ENCODE data around the gene VIPR2.
"Not testable (repeated sequence)": the region's sequence is repeated elsewhere in the genome, so short reads cannot be mapped to it uniquely, and the experiment has no call there.

VIPR2 gene

GRCh38 chr7:159104188-159104920 lies 40.3 kb downstream of the VIPR2 start:
- no peak for DNase-seq (ENCODE audit: low spot score)

DNA sequence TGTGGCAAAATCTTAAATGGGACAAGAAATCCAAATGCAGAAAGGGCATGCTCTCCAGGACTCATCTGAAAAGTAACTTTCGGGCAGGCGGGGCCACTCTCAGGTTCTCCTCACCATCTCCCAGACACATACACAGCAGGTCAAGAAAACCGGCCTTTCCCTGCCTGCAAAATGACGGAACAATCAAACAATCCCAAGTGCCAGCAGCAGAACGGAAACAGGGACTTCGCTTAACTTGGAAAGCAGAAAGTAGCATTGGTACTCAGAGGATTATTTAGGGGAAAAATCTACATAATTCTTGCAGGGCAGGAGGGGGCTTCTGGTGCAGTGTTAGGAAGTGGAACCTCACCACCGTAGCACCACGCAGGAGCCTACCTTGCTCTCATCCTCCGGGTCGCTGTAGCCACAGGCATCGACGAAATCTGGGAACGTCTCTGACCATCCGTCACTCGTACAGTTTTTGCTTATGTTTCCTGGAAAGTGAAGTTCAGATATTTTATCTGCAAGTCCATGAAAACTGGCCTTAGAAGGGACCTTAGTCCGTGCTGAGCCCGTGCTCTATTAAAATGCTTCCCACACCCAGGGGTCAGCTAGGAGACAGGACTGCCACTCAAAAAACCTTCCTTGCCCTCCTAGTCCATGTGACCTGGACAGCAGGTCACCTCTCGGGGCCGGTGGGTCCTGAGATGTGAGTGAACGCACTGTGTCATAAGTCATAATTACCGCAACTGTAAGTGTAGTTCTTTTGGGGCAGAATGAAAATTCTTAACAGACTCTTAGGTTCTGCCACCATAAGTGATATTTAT lies 41.1 kb downstream of the VIPR2 start:
- DNase-seq (ENCODE audit: low spot score), result no peak

GRCh38 chr7:159102681-159103381 lies 41.8 kb downstream of the VIPR2 start:
- DNase-seq (ENCODE audit: low spot score), result no peak

DNA sequence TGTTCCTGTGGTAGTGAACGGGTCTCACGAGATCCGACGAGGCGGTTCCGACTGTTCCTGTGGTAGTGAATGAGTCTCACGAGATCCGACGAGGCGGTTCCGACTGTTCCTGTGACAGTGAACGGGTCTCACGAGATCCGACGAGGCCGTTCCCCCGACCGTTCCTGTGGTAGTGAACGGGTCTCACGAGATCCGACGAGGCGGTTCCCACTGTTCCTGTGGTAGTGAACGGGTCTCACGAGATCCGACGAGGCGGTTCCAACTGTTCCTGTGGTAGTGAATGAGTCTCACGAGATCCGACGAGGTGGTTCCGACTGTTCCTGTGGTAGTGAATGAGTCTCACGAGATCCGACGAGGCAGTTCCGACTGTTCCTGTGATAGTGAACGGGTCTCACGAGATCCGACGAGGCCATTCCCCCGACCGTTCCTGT lies 43.0 kb downstream of the VIPR2 start:
- not testable (repeated sequence) for DNase-seq (ENCODE audit: low spot score)

- DNase-seq (ENCODE audit: low spot score), result not testable (repeated sequence)
These were observed 43.6 kb downstream of the VIPR2 start for GRCh38 chr7:159101083-159101395.

DNA sequence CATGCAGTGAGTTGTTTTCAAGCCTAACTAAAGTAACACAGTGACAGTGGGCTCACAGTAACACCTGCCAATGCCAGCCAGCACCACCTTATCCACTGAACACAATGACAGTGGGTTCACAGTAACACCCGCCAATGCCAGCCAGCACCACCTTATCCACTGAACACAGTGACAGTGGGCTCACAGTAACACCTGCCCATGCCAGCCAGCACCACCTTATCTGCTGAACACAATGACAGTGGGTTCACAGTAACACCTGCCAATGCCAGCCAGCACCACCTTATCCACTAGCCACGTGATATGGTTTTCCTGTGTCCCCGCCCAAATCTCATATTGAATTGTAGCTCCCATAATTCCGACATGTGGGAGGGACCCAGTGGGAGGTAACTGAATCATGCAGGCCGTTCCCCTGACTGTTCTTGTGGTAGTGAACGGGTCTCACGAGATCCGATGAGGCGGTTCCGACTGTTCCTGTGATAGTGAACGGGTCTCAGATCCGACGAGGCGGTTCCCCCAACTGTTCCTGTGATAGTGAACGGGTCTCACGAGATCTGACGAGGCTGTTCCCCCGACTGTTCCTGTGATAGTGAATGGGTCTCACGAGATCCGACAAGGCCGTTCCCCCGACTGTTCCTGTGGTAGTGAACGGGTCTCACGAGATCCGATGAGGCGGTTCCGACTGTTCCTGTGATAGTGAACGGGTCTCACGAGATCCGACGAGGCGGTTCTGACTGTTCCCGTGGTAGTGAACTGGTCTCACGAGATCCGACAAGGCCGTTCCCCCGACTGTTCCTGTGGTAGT lies 44.2 kb downstream of the VIPR2 start:
- not testable (repeated sequence) for DNase-seq (ENCODE audit: low spot score)

GRCh38 chr7:159099711-159100231 lies 44.9 kb downstream of the VIPR2 start:
- DNase-seq (ENCODE audit: low spot score), result no peak

DNA sequence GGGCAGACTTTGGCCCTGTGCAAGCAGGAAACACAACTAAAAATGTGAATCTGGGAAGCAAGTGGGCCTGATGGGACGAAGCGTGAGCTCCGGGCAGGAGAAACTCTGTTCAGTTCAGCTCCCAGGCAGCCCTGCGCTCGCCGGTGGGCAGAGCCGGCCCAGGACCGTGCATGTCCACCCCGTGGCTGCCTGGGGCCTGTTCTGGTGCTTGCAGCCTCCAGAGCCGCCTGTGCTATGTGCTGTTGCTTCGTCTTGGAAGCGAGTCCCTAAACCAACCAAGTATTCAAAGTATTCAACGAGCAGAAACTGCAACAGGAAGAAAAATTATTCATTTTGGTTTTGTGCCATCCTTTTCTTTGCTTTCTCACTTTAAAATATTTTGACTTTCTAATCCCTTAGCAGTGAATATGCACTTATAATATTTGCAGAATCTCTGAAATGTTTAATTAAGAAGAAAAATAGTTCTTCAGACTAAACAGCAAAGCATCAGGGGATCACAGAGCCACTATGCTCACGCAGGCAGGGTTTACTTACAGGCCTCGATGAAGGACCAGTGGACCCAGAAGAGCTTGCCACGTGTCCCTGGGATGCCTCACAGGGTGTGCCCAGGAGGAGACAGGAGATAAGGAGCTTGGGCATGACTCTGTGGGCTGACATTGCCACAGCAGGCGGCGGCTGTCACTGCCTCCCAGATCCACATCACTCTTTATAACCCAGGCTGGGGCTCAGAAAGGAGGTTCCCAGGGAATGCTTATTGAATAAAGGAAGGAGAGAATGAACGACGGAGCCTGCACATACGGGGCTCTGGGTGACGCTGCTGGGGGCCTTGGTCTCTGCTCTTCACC lies 45.6 kb downstream of the VIPR2 start:
- DNase-seq (ENCODE audit: low spot score), result no peak

- no peak for DNase-seq (ENCODE audit: low spot score)
These were observed 46.3 kb downstream of the VIPR2 start for GRCh38 chr7:159098424-159098786.

GRCh38 chr7:159097661-159098423 lies 46.8 kb downstream of the VIPR2 start:
- DNase-seq (ENCODE audit: low spot score), result peak; percentile 11

- DNase-seq (ENCODE audit: low spot score), result no peak
These were observed 47.7 kb downstream of the VIPR2 start for GRCh38 chr7:159096736-159097581.

- no peak for DNase-seq (ENCODE audit: low spot score)
These were observed 48.7 kb downstream of the VIPR2 start for GRCh38 chr7:159095979-159096411.

DNA sequence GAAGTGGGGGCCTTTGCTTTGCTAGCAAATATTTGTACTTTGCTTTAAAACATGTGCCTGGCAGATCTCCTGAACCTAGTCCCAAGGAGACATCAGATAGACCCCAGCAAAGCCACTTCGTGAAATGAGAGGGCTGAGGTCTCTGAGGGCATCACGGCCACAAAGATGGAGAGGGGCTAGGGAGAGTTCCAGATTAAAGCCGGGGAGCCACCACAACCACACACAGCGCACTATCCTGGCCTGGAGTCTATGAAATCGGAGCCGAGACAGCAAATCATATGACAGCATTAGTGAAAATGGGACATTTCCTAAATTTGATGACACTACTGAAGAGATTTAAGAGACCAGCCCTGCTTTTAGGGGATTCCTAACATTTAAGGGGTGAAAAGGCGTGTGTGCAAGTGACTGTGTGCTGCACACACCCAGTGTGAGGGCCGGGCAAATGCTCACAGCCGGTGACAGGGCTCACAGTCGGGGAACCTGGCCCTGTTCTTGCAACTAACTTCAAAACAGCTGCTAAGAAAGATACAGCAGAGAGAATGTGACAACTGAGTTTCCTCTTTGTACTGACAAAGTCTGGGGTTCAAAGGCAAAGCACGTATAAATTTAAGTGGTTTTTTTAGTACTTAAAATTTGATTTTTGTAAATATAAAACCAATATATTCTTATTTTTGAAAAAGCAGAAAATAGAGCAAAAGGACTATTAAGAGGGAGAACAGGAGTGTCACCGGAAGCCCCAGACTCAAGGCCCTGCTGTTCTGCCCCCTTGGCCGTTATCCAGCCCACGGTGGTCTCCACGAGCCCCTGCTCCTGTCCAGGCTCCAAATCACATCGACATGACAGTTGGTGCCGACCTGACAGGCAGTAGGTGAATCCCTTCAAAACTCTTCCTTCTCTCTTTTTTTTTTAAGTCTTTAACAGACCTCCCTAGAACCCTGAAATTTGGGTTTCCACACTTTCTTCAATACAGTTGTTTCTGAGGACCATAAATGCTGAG lies 49.5 kb downstream of the VIPR2 start:
- no peak for DNase-seq (ENCODE audit: low spot score)

DNA sequence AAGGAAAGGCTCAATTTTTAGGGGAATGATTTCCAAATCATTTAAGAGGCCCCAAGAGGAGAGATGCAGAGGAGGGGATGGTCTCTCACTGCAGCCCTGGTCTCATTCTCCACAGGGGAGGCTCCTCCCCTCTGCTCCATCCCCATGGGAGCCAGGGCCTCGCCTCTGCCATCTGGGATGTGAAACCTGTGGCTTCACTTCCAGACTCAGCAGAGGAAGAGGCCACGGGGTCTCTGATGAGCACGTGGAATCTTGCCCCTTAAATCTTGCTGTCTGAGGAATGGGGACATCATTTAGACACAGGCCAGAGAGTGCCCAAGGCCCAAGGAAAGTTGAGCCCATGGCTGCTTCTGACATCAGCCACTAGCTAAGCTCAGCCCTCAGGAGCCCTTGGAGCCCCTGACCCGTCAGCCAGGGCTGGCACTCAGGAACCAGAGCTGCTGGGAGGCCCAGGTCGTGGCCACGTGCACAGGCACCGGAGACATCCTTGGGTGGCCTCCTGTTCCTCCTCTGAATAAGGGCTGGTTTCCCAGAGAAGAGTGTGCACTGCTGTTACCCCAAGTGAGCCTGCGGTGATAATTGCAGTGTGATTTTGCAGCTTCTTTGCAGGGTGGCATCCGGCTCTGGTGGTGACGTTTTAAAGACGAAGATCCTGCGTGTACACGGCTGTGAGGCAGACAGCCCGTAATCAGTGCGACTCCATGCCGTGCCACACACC lies 50.5 kb downstream of the VIPR2 start:
- no peak for DNase-seq (ENCODE audit: low spot score)

DNA sequence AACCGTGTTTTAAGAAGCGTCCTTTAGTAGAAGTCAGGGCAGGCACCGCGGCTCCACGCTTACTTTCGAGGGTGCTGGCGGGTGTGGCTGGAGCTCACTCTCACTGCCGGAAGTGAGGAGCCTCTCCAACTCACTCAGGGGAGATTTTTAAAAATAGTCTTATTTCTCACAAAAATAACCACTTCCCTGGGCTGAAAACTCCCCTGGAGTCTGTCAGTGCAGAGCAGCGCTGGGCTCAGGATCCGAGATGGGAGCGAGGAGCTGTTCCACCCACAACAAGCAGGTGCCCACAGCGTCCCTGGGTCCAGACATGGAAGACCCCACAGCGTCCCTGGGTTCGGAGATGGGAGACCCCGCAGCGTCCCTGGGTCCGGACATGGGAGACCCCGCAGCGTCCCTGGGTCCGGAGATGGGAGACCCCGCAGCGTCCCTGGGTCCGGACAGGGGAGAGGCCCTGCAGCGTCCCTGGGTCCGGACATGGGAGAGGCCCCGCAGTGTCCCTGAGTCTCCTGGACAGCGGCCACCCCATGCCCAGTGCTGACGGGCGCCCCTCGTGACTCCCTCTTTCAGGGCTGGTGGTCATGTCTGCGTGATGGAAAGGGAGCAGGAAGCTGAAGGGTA lies 51.2 kb downstream of the VIPR2 start:
- no peak for DNase-seq (ENCODE audit: low spot score)

- no peak for DNase-seq (ENCODE audit: low spot score)
These were observed 52.0 kb downstream of the VIPR2 start for GRCh38 chr7:159092701-159093121.
